AG10803 (cell line): ENCODE measurements around the gene TNFRSF4.

ENCODE experiments used
- DNase-seq: peaks from one replicate; pipeline ENCODE4 v3.0.0; 2010; ENCODE audit warnings: low read depth
- H3K4me3 ChIP-seq: 2 replicates; pipeline ENCODE4 v1.5.1; 2011; ENCODE audit warnings: mild to moderate bottlenecking, low read length, control low read depth
- CTCF ChIP-seq: conservative IDR thresholded peaks from 2 replicates; pipeline ENCODE4 v1.5.1; 2011; ENCODE audit warnings: mild to moderate bottlenecking, low read length, control low read depth, inconsistent platforms

The TNFRSF4 gene

DNA sequence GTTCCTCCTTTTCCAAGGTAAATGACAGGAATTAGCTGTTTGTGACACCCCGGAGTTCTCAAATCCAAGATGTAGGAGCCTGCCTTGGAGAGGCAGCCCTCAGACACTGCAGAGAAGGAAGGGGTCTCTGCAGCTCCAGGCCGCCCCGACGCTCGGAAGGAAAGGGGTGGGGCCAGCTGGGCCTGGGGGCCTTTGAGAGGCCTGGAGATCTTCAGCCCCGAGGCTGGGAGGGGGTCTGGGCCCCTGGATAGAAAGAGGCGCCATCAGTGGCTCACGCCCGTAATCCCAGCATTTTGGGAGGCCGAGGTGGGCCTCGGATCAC is 6.4 kb downstream of the TNFRSF4 start:
- no peak for DNase-seq
- TF ChIP-seq CTCF = no peak
- no peak overlapping the region for H3K4me3 ChIP-seq

- DNase-seq = no peak
- TF ChIP-seq CTCF = no peak
- no peak overlapping the region for H3K4me3 ChIP-seq
Observed at GRCh38 chr1:1206966-1207531, 6.9 kb downstream of the TNFRSF4 start.

- TF ChIP-seq CTCF = no peak
- no peak for DNase-seq
- H3K4me3 ChIP-seq = no peak within 1 kb of the TSS
Observed at GRCh38 chr1:1206376-1206965, 7.5 kb downstream of the TNFRSF4 start, which contains the start of gene TNFRSF18. TNFRSF18 (minus strand) TSS chr1:1206592; CDS start chr1:1206571, 21 bp downstream.

GRCh38 chr1:1205769-1206375 is 8.1 kb downstream of the TNFRSF4 start:
- no peak for DNase-seq
- no peak for TF ChIP-seq CTCF
- no peak overlapping the region for H3K4me3 ChIP-seq

DNA sequence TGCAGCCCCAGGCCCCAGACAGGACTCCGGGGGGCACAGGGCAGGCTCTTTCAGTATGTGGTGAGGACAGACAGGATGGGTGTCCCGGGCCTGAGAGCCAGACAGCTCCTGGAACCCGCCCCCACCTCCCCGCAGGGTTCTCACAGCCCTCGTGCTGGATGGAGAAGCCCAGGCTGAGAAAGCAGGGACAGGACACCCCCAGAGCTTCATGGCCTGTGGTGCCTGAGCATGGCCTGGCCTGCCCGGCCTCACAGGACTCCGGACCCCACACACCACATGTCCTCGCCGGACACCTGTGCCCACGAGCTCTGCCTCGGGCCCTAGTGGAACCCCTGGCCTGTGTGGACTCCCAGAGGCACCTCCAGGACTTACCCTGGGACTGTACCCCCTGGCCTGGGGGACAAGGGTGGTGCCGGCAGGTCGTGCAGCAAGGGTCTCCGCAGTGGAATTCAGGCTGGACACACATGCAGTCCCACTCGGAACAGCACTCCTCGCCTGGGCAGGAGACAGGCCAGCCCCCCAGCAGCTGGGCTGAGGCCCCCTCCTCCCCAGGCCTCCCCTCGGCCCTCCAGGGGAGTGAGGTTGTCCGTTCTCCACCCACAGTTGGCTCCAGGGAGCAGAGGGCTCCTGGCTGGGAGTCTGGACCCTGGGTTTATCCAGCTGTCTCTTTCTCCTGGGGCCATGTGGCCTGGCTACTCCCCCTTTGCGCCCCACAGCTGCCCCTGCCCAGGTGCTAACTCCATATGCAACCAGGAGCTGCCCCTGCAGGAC is 8.8 kb downstream of the TNFRSF4 start:
- no peak overlapping the region for H3K4me3 ChIP-seq
- no peak for TF ChIP-seq CTCF
- no peak for DNase-seq

- DNase-seq = no peak
- no peak for TF ChIP-seq CTCF
- no peak overlapping the region for H3K4me3 ChIP-seq
Observed at GRCh38 chr1:1204425-1204920, 9.5 kb downstream of the TNFRSF4 start.
